Activated T-cell treated with anti-CD3 and anti-CD28 coated beads, Interleukin-2, amount 50 U/mL, for 4 hours (primary cell): Measurements from ENCODE around the gene SYT15. TPM values are rescaled to one million over a fixed set of nuclear protein-coding genes. Genes with fewer than 3 reads are reported as not detected.

Experiments
- ATAC-seq, 2 donors: fragments of 200-7000 bp; cut with Tn5 transposase; one replicate each; pipeline ENCODE4 v1.10.0; 2021
- DNase-seq: peaks from one replicate; pipeline ENCODE4 v3.0.0-alpha.2; 2020
- H3K27me3 Mint-ChIP-seq: one replicate; pipeline ENCODE4 v1.8.0; 2021; ENCODE audit warnings: low read depth, mixed read lengths
- H3K36me3 Mint-ChIP-seq: one replicate; pipeline ENCODE4 v1.8.0; 2022; ENCODE audit warnings: mixed read lengths; ENCODE audit not compliant: insufficient read depth
- H3K4me1 Mint-ChIP-seq: one replicate; pipeline ENCODE4 v1.8.0; 2021; ENCODE audit warnings: low read depth, mixed read lengths
- H3K4me3 Mint-ChIP-seq: one replicate; pipeline ENCODE4 v1.8.0; 2021; ENCODE audit warnings: mild to moderate bottlenecking, moderate library complexity, mixed read lengths
- H3K9me3 Mint-ChIP-seq: one replicate; pipeline ENCODE4 v1.8.0; 2021; ENCODE audit warnings: mixed read lengths
- total RNA-seq, 3 donors: library from RNA; stranded (reverse); gene quantifications; one replicate each; pipeline ENCODE4 v1.2.1, GENCODE V29; 2021

Gene SYT15
- total RNA-seq, 3 donors from 2014 or later, result 0.46 to 0.66 (median 0.53) TPM

DNA sequence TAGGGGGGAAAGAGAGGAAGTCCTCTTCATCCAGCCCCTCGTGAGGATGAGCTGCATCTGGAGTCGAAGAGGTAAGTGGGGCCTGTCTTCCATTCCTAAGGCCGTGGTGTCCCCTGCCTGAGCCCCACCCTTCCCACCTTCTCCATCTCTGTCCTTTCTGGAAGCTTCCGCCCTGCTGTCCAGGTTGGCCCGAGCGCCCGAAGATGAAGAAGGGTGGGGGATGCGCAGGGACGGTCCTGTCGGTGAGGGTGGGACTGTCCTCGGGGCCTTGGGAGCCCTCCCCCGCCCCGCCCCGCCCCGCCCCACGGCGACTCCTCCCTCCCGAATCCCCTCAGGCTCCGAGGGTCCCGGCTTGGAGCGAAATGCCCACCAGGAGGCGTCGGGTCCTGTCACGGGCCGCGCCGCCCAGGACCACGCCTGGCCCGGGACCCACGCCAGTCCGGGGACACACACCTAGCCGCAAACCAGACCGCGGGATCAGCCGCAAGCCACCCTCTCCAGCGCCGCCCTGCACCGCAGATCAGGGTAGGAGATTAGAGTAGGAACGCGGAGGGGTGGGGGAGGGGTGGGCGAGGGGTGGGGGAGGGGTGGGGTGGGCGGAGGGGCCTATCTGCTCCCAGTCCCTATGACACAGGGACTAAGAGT, 37.8 kb upstream of the SYT15 start:
- H3K27me3 Mint-ChIP-seq, result peaks cover 58% of the 10 kb centered on the region
- DNase-seq, result peak; percentile 4

DNA sequence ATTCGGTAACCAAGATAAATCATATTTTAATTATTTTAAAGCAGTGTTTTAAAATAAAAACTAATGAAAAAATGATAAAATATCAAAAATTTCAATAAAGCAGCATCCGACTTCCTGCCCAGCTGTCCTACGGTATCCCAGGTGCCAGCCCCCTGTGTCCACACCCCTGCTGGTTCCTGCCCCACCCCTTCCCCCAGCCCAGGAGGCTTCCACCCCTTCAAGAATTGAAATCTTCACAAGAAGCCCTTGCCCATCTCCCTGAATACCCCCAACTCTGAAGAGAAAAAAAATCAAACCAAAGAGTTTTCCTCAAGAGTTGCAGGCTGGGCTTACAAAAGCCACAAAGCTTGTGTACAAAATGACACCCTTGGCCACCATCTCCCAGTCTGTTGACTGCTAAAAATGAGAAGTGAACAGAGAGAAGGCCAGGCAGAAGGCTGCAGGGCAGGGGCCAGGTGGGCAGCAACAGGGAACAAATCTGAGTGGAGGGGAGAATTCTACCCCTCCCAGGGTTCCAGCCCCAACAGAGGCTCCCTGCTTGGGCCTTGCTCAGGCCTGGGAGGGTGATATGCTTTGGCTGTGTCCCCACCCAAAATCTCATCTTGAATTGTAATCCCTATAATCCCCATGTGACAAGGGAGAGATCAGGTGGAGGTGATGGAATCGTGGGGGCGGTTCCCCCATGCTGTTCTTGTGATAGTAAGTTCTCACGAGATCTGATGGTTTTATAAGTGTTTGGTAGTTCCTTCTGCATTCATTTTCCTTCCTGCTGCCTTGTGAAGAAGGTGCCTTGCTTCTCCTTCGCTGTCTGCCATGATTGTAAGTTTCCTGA, 37.0 kb upstream of the SYT15 start:
- H3K4me1 Mint-ChIP-seq, result peaks cover 4% of the 10 kb centered on the region
- H3K27me3 Mint-ChIP-seq, result peaks cover 52% of the 10 kb centered on the region
- no peak overlapping the region for H3K4me3 Mint-ChIP-seq
- no peak for DNase-seq
- no peaks in the 10 kb centered on the region for H3K36me3 Mint-ChIP-seq
- H3K9me3 Mint-ChIP-seq, result no peaks in the 10 kb centered on the region
- ATAC-seq, result no peak

More for the DNA sequence above, 37.8 kb upstream of the SYT15 start:
- H3K36me3 Mint-ChIP-seq, result no peaks in the 10 kb centered on the region
- peaks cover 4% of the 10 kb centered on the region for H3K4me1 Mint-ChIP-seq
- no peaks in the 10 kb centered on the region for H3K9me3 Mint-ChIP-seq
- H3K4me3 Mint-ChIP-seq, result no peak overlapping the region
- ATAC-seq, result peak in 1 of 2 donors; percentile 15

DNA sequence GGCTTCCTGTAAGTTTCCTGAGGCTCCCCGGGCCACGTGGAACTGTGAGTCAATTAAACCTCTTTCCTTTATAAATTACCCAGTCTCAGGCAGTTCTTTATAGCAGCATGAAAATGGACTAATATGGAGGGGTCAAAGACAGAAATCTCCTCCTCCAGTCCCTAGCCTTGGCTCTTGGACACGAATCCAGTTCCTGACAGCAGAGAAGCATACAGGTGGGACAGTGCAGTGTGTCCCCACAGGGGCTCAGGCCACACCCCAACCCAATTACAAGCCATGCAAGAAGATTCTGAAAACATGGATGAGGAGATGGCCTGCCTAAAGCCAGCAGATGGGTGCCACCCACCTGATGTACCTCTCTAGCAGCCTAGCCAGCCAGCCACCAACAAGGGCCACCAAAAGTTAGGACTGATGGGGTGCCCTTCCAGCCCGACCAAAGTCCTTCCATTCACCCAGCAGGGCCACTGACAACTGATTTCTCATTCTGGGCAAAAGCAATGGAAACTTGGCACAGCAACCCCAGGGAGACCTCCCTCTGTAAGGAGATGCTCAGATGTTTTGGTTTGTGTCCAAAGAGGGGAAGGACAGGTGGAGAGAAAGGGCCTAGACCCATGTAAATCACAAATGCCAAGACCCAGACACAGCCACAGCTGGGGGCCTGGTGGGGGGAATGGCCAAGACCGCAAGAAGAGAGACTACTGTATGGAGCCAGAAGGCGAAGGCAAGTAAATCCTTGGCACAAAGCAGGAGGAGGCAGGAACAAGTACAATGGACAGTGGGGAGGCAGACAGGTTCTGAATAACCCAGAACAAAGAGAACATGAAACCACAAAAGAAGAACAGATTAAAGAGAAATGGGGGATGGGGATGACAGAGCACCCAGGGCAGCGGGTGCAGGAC, 36.1 kb upstream of the SYT15 start:
- H3K27me3 Mint-ChIP-seq, result peaks cover 45% of the 10 kb centered on the region
- no peak for ATAC-seq
- no peak overlapping the region for H3K4me3 Mint-ChIP-seq
- H3K9me3 Mint-ChIP-seq, result no peaks in the 10 kb centered on the region
- H3K36me3 Mint-ChIP-seq, result no peaks in the 10 kb centered on the region
- DNase-seq, result no peak
- peaks cover 4% of the 10 kb centered on the region for H3K4me1 Mint-ChIP-seq

DNA sequence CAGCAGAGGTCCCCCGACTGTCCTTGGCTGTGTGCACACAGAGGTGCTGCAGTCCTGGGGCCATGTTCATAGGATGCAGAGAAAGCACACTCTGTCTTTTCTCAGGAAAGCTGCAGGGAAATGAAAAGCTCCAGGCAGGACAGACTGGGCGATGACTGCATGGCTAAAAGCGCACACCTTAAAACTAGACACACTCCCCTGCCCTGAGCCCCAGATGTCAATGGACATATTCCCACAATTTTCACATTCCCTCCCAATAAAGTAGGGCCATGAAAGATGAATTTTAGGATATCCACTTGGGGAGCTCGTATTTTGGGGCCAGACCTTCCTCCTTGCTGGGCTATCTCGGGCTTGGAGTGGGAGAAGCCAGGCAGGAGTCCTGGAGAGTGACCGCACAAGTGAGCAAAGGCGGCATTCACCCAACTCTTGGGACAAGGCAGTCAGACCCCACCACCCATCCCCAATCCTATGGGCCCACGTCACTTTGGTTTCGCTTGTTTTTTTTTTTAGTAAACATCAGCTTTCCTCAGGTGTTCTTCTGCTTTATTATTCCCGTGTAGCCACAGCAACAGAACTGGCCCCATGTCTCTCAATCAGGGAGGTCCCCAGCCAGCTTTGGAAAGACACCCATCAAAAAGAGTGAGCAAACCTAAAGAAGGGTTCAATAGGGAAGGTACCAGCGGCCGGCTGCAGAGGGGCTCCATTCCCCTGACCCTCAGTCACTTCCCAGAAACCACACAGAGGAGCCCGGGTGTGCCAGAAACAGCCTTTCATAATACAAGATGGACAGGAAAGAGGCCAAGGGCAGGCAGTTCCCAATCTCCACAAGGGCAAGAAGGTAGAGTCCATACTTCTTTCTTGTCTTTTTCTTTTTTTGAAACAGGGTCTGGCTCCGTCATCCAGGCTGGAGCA, 35.2 kb upstream of the SYT15 start:
- Mint-ChIP-seq H3K27me3 (peaks cover 39% of the 10 kb centered on the region), H3K9me3 (no peaks in the 10 kb centered on the region), H3K4me3 (no peak overlapping the region), H3K4me1 (peaks cover 4% of the 10 kb centered on the region), H3K36me3 (no peaks in the 10 kb centered on the region)
- DNase-seq (no peak), ATAC-seq (no peak)

DNA sequence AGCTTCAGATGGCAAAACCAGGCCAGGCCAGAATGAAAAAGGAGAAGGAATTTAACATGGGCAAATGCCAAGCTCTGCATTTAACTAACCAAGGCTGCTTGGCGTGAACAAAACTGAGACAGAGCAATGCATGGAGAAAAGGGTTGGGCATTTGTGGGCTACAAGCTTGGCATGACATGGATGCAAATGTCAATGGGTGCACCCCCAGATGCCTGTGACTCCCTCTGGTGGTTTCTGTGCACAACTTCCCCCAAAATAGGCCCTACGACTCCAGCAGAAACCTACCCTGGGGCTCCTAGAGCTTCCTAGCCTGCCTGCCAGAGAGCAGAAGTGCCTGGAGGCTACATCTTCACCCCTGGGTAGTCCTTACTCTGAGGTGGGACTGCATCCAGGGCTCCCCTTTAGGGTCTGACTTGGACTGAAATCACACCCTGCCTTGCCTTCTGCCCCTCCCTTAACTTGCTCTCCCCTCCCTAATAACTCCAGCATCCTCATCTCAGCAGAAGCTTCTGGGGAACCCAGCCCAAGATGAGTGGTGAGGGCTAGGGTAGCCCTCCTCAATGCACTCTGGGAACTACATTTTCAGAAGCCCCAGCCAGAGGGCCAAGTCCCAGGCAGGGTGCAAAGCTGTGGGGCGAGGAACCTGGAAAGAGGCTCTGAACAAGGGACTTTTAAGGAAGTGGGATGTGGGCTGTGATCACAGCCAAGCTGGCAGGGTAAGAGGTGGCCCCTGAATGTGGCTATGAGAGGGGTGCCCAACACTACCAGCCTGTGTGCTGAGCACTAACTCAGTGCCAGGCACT, 33.7 kb upstream of the SYT15 start:
- H3K36me3 Mint-ChIP-seq, result no peaks in the 10 kb centered on the region
- peaks cover 29% of the 10 kb centered on the region for H3K27me3 Mint-ChIP-seq
- H3K4me1 Mint-ChIP-seq, result peaks cover 4% of the 10 kb centered on the region
- no peaks in the 10 kb centered on the region for H3K9me3 Mint-ChIP-seq
- no peak for ATAC-seq
- H3K4me3 Mint-ChIP-seq, result no peak overlapping the region
- no peak for DNase-seq

DNA sequence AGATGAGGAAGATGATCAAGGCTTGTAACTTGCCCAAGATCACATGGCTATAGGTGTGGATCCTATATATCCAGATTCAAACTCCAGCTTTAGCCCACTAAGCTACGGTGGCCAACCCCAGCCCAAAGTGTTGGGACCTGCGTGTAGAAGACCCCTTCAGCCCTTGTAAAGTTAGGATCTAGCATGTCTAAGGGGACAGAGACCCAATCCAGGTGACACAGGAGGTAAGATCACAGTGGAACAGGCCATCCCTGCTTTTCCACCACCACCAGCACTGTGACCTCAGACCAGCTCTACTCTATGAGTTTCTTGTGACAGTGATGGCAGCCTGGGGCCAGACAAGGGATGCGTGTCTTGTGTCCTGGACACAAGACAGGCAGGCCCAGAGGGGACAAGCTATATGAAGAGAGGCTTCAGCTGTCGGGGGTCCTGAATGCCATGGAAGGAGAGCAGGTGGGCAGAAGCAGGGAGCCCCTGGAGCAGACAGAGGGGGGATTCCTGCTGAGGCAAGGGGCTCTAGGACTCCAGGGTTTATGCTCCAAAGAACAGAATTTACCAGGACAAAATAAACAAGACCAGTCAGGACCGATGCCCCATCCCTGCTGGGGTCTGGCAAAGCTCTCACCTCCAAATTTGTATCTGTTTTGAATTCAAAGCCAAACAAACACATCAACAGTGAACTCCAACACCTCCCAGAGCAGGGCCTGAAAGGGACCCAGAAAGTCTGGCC, 32.9 kb upstream of the SYT15 start:
- H3K4me1 Mint-ChIP-seq, result no peaks in the 10 kb centered on the region

DNA sequence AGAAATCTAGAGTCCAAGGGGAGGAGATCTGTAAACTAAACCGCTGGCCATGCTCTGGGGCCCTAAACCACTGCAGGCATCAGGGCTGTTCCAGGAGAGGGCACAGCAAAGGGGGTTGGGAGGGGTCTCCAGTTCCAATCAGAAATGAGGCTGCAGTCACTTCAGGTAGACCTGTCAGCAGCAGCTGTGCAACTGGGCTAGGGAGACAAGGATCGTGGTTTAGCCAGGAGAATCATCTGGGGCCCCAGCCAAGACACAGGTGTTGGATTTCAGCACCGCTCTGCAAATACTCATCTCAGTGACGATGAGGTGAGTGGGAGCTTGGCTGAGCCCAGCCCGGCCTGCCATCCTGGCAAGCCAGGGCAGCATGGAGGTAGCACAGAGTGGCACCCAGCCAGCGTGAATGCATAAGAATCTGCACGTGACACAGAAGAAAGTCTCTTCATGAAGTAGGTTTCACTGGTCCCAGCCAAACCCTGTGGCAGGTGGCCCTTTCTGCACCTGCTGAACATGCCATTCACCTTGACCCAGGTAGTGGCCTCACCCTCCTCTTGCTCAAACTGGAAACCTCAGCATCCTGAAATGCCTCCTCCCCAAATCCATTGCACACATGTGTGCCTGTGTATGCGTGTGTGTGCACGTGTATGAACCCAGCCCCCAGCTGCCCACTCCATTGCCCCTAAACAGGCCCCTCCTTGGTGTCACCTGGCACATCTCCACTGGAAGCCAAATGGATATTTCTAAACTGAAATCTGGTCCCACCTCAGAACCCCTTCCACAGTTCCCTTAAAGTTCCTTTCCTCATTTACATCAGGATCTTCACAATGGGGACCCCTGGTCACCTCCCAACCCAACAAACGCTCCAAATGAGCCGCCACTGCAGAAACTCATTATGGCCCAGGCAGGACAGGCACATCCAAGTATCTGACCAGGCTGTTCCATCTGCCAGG, 32.1 kb upstream of the SYT15 start:
- ATAC-seq, result no peak
- no peaks in the 10 kb centered on the region for H3K4me1 Mint-ChIP-seq

More for the DNA sequence above, 32.9 kb upstream of the SYT15 start:
- peaks cover 22% of the 10 kb centered on the region for H3K27me3 Mint-ChIP-seq
- ATAC-seq (no peak), DNase-seq (no peak)
- H3K36me3 Mint-ChIP-seq, result no peaks in the 10 kb centered on the region
- H3K9me3 Mint-ChIP-seq, result no peaks in the 10 kb centered on the region
- no peak overlapping the region for H3K4me3 Mint-ChIP-seq

DNA sequence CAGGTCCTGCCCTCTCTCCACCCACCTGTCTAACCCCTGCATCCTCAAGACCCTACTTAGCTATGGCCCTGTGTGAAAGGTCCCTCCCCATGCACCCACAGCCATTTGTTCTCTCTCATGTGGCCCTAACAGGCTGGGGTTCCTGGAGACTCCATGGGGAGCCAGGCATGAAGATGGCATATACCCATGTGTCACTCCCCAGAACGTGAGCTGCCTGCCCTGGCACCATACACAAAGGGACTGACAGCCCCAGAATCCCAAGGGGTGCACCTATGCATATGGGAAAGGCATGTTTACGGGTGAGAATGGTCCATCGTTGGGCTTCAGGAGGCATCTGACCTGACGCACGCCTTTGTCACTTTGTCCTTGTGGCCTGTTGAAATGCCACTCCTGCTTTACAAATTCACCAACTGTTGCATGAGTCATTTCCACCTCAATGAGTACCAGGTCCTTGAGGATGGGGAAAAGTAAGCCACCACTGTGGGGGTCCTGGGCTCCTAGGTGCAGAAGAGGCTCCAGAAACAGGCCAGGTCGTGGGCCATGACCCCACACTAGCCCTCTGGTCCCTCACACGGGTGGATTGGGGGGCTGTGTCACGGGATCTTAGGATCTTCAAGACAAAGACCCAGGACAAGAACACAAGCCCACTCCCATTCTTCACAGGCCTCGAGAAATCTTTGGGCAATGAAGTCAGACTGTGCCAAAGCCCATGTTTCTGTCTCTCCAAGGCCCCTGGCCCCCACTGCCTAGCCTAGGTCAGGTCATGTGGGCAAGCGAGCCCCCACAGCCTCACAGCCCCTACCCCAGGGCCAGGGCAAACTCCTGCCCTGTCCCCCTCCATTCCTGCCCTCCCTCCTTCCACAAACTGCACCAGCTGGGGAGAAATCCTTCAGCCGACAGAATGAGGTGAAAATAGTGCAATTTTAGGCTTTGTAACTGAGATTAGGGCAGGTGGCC, 31.1 kb upstream of the SYT15 start:
- no peak for DNase-seq
- Mint-ChIP-seq H3K4me3 (no peak overlapping the region), H3K9me3 (no peaks in the 10 kb centered on the region), H3K27me3 (peaks cover 11% of the 10 kb centered on the region), H3K4me1 (no peaks in the 10 kb centered on the region), H3K36me3 (no peaks in the 10 kb centered on the region)
- no peak for ATAC-seq

More for the DNA sequence above, 32.1 kb upstream of the SYT15 start:
- H3K9me3 Mint-ChIP-seq, result no peaks in the 10 kb centered on the region
- H3K27me3 Mint-ChIP-seq, result peaks cover 21% of the 10 kb centered on the region
- no peaks in the 10 kb centered on the region for H3K36me3 Mint-ChIP-seq
- DNase-seq, result no peak
- no peak overlapping the region for H3K4me3 Mint-ChIP-seq

DNA sequence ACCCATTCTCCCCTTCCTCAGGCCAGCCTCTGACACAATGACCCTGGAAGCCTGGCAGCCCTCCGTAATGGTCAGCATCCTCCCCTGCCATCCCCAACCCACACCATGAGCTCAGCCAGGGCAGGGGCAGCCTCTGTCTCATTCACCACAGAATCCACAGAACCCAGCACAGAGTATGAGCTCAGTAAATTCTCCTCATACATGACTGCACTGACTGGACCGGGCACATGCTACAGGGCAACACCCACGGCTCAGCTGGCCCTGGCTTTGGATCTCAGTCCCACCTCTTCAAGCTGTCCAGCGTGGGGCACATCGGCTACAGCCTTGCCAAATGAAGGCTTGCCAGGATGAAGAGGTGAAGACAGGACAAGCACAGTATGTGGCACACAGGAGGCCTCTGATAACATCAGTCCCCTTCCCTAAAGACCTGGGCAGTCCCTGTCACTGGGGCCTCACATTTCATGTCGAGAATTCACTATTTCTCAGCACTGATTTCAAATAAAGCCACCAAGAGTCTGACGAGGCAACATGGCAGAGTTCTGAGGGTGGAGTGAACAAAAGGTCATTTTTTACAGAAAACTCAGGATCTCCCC, 30.3 kb upstream of the SYT15 start:
- H3K27me3 Mint-ChIP-seq, result peaks cover 4% of the 10 kb centered on the region
- H3K4me1 Mint-ChIP-seq, result no peaks in the 10 kb centered on the region
- H3K4me3 Mint-ChIP-seq, result no peak overlapping the region
- DNase-seq (no peak), ATAC-seq (no peak)
- no peaks in the 10 kb centered on the region for H3K9me3 Mint-ChIP-seq
- H3K36me3 Mint-ChIP-seq, result no peaks in the 10 kb centered on the region

DNA sequence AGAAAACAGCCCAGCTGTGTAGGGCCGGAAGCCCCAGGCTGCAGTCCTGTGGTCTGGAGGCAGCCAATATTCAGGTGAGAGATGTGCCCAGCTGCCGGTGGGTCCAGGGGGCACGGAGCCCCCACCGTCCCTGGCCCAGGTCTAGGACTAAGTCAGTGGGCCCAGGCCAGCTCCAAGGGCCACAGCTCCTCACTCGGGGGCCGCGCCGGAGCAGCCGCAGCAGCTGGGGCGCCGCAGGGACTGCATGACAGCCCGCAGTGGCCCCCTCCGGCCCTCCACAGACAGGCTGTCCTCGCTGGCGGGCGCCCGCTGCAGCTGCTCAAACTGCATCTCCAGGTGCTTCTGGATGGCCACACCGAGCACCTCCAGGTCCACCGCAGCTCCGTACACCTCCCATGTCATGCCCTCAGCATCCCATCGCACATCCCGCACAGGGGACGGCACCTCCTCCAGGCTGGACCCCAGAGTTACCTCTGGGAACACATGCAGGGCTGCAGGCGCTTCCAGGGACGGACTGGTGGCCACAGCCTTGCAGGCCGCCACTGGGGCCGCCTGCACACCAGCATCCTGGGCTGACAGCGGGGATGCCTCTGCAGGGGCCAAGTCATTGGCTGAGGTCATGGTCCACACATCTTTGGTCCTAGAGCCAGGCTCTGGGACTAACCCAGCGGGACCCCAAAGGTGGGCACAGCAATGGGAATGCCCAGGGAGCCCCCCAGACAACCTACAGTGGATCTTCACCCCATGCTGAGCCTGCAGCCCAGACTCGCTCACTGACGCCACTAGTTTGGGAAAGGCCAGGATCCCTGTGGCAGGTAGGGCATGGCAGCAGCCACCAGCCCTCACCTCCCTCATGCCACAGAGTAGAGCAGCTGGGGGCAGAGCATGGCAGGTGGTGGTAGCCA, 29.5 kb upstream of the SYT15 start:
- no peak for ATAC-seq
- no peaks in the 10 kb centered on the region for H3K9me3 Mint-ChIP-seq
- H3K36me3 Mint-ChIP-seq, result no peaks in the 10 kb centered on the region
- no peaks in the 10 kb centered on the region for H3K27me3 Mint-ChIP-seq
- DNase-seq, result no peak
- H3K4me1 Mint-ChIP-seq, result no peaks in the 10 kb centered on the region
- H3K4me3 Mint-ChIP-seq, result no peak overlapping the region
